Endometrial microvascular endothelial cells (primary cell): ENCODE data around the gene AGER. TPM values are rescaled to one million over a fixed set of nuclear protein-coding genes. Genes with fewer than 3 reads are reported as not detected.

Source experiments
- in situ Hi-C: cut with HindIII; loops from 2 replicates; pipeline ENCODE4 v1.10.0; 2017; ENCODE audit warnings: low sequenced_read_pairs, low pct_unique_long_range_greater_than_20kb; ENCODE audit errors: inconsistent ontology term
- total RNA-seq: library from RNA; depleted of rRNA; stranded (reverse); fragments of >200 nt; gene quantifications from one replicate; pipeline ENCODE4 v1.2.3, GENCODE V29; 2015; ENCODE audit errors: inconsistent ontology term

The AGER gene
- total RNA-seq, 1 donor from 2014 or later = 0.65 TPM

DNA sequence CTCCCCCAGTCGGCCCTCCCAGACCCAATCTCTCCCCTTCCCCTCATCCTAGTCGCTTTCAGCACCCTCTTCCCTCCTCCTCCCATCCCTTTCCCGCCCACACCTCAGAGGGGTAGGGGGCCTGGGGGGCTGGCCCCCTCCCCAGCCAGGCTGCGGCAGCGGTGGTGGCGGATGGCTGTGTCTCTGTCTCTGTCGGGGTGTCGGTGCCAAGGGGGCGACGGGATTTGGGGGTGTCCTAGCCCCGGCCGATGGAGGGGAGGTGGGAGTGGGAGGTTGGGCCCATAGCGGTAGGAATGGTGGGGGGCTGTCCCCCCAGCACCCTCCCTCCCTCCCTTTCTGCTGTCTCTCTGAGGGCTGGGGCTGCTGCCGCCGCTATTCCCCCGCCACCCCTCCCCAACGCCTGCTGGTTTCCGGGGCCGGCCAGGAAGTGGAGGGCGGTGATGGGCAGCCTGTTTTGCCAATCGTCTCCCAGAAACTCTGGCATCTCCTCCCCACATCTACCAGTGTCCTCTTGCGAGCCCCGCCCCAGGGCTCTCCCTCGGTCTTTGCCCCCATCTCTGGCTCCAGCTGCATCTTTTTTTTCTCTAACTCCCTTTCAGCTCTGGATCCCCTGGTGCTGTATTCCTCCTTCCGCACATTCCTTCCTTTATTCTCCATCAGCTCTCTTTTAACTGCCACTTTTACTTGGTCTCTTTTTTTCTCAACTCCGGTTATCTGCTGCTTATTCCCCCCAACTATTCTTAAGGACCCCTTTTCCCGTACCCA lies 8.2 kb downstream of the AGER start, which contains the start of gene AGPAT1:
TSS of gene AGPAT1 (minus strand) at position 374 of the 765 bp plus-strand sequence. CDS start 4,588 bp downstream, outside the sequence.
- in situ Hi-C loops = no loop called here

DNA sequence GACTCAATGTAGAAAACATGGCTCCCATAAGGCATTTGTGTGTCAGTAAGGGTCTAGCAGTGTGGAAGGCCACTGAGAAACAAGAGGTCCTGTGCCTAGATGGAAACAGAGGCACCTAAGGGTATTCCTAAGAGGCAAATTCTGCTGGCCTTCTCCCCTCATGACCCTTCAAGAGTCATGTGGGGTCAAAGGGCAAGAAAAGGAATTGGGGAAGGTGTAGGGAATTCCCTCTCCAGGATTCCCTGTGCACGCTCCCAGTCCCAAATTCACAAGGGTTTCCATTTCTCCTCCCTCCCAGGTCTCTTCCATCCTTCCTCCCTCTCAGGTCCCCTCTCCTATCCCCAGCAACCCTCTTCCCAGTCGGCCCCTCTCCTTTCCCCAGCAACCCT lies 8.7 kb downstream of the AGER start:
- in situ Hi-C loops = no loop called here

GRCh38 chr6:32174416-32174815 lies 9.6 kb downstream of the AGER start:
- in situ Hi-C loops = no loop called here

DNA sequence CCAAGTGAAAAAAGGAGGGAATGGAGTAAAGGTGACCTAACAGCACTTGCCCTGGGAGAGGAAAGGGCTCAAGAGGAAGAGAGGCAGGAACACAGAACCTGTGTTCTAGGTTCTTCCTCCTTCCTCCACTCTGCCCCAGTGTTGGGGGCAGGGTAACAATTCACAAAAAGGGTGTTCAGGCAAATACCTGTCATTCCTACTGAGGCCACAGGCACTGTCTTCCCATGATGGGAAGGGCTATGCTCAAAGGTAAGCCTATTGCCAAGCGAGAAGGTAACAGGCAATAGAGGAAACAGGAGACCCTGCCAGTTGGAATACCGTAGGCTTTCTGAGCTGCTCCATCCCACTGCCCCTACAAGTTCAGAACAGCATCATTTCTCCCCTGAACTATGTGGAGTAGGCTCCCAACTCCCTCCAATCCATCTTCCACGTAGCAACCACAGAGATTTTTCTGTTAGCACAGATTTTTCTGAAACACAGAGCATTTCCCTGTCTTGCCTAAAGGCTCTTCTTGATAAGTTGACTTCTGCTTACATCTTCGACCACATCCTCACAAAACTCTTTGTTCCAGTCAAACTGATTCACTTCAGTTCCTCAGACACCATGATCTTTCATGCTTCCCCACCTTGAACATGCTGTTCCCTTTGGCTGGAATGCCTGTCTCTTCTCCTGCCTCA lies 10.9 kb downstream of the AGER start:
- in situ Hi-C loops = no loop called here

- in situ Hi-C loops = no loop called here
Measured at GRCh38 chr6:32171234-32171633, 12.8 kb downstream of the AGER start.

DNA sequence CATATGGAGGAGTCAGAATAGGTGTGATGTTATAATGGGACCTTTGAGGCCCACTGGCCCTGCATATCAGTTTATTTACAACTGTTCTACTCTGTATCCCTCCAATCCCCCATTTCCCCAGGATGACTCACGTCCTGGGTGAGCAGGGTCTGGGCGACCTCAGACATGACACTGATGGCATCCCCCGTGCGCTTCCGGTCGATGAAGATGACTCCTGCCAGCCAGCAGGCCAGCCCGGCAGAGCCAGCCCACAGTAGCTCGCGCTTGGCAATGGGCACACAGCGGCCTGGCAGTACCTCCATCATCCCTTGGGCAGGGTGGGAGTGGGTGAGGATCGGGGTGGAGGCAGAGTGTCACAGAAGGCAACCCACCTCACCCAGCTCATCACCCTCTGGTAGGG lies 13.8 kb downstream of the AGER start:
- in situ Hi-C loops = no loop called here

GRCh38 chr6:32168807-32169591 lies 15.1 kb downstream of the AGER start:
- in situ Hi-C loops = no loop called here

- in situ Hi-C loops = no loop called here
Measured at GRCh38 chr6:32168350-32168749, 15.7 kb downstream of the AGER start.

DNA sequence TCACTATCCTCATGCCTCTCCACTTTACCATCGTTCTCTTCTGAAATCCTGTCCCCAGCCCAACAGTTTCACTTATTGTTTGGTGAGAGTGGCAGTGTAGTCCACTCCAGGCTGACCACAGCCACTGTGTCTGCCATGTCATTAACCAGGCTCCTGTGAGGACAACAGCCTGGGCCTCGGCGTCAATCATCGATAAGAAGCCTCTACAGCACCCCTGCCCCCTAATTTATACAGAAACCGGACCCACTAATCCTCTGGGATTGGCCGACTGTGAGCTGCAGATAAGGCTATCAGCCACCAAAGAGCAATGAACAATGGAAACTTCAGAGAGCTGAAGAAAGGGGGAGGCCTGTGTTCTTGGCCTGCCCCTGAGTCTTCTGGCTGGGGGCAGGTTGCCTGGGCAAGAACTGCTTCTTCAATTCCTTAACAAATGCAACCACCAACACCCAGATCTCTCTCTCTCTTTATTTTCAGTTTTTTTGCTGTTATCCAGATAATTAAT lies 16.2 kb downstream of the AGER start:
- in situ Hi-C loops = no loop called here

- in situ Hi-C loops = no loop called here
Measured at GRCh38 chr6:32167154-32167760, 16.8 kb downstream of the AGER start.

DNA sequence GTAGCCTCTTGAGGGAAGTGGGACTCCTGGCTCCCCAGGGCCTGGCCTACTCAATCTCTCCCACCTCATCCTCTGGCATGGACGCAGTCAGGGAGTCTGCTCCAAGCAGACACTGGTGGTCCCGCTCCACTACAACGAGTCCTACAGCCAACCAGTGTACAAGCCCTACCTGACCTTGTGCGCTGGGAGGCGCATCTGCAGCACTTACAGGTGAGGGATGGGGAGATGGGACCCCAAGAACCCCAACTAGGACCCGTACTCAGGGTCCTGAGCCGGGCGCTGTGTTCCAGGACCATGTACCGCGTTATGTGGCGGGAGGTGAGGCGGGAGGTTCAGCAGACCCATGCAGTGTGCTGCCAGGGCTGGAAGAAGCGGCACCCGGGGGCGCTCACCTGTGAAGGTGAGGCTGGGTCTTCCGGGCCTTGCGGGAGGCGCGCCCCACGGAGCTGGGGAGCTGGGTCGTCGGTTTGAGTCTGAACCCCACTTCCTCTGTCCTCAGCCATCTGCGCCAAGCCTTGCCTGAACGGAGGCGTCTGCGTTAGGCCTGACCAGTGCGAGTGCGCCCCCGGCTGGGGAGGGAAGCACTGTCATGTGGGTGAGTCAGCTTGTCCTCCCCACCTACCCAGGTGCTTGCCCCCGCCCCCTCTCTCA lies 17.5 kb downstream of the AGER start:
- in situ Hi-C loops = no loop called here

DNA sequence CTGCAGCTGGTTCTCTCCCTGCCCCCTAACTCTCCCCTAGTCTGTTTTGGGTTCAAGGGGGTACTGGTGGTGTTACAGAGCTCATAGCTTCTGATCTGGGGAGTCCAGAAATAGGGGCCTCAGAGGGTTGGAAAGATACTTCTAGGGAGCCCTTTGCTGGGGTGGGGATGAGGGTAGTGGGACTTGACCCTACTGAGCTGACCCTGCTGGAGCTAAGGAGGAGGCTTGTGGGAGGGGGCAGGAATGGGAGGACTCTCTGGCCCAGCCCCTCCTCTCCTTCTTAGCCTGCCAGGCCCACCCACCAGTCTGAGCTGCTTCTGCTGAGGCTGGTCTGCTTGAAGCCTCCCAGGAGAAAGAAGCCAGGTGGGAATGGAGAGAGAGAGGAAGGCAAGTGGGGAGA lies 19.8 kb downstream of the AGER start, which contains the start of gene EGFL8:
TSS of gene EGFL8 (plus strand) at position 301 of the 400 bp plus-strand sequence. CDS start 1,571 bp downstream, outside the sequence.
- in situ Hi-C loops = no loop called here

DNA sequence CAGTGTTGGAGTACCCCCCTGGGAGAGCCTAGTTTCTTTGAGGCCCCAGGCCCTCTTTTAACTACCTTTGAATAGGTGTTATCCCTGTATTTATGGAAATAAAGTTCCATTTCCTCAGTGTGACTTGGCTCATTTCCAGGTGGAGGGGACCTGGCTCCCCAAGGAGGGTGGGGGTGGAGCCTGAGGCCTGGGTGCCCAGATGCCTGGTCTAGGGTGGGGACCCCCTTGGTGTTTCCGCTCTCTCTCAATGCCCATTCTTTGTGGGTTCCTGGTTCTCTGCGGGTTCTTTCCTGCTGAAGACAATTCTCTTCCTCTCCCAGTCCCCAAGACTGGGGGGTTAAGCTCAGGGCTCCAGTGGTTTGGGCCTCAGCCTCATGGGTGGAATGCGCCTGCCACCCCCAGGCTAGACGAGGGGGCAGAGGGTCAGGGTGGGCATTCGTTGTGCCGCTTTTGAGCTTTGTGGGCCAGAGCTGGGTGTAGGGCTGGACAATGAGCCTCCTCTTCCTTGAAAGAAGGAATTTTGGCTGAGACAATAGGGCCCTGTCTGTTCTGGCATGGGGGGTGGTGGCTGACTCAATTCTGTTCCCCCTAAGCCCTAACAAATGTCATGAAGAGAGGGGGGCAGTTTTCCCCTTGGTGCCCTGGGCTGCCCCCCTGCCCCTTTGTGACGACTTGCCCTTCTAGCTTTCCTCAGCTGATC lies 20.3 kb downstream of the AGER start:
- in situ Hi-C loops = no loop called here

GRCh38 chr6:32158052-32158451 lies 26.0 kb downstream of the AGER start:
- in situ Hi-C loops = no loop called here

GRCh38 chr6:32156891-32157290 lies 27.2 kb downstream of the AGER start:
- in situ Hi-C loops = no loop called here

DNA sequence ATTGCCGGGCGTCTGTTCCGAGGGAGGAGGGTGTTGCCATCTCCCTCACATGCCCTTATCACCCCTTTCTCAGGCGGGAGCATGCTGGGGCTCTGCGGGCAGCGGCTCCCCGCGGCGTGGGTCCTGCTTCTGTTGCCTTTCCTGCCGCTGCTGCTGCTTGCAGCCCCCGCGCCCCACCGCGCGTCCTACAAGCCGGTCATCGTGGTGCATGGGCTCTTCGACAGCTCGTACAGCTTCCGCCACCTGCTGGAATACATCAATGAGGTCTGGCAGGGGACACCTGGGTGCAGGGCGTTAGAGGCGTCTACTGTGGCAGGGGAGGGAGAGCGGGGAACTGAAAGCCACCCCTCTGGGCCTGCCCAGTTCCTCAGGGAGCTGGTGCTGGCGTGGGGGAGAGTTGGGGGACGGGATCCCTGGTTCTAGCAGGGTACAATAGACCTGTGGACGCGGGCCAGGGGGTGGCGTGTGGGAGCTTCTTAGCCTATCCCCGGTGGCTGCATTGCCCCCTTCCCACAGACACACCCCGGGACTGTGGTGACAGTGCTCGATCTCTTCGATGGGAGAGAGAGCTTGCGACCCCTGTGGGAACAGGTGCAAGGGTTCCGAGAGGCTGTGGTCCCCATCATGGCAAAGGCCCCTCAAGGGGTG lies 29.4 kb downstream of the AGER start:
- in situ Hi-C loops = no loop called here
